Iris pigment epithelial cell (primary cell): ENCODE data around the gene CRTAP.
"Not testable (repeated sequence)": the region's sequence is repeated elsewhere in the genome, so short reads cannot be mapped to it uniquely, and the experiment has no call there.

Experiments used
- DNase-seq: peaks from one replicate; pipeline ENCODE4 v3.0.0-alpha.2; 2011; ENCODE audit warnings: low read depth

Gene CRTAP

DNA sequence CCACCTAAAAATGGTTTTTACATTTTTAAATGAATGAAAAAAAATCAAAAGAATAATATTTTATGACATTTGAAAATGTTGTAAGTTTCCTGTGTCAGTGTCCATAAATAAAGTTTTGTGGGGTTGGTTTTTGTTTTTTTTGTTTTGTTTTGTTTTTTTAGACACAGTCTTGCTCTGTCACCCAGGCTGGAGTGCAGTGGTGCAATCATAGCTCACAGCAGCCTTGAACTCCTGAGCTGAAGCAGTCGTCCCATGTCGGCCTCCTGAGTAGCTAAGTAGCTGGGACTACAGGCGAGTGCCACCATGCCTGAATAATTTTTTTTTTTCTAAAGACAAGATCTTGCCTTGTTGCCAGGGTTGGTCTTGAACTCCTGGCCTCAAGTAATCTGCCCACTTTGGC, 14.1 kb upstream of the CRTAP start:
- no peak for DNase-seq

DNA sequence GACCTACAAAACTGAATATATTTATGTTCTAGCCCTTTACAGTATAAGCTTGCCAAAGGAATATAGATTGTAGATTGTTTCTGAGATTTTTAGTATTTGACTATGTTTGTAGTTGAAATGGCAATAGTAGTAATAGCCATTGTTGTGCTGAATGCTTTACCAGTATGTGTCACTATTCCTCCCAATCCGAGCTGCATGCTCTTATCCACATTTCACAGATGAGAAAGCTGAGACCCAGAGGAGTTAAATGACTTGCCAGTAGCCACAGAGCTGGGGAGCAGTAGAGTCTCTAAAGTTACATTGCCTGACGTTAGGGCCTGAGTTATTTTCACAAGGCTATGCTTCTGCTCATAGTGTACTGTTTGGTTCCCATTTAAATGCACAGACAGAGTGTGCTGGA, 13.6 kb upstream of the CRTAP start:
- no peak for DNase-seq

DNA sequence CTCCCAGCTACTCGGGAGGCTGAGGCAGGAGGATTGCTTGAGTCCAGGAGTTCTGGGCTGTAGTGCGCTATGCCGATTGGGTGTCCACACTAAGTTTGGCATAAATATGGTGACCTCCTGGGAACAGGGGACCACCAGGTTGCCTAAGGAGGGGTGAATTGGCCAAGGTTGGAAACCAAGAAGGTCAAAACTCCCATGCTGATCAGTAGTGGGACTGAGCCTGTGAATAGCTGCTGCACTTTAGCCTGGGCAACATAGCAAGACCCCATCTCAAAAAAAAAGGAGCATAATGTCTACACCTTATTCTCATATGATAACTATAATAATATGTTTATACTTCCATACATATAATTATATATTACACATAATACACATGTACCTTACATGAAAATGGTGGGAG, 10.8 kb upstream of the CRTAP start:
- DNase-seq: no peak

DNA sequence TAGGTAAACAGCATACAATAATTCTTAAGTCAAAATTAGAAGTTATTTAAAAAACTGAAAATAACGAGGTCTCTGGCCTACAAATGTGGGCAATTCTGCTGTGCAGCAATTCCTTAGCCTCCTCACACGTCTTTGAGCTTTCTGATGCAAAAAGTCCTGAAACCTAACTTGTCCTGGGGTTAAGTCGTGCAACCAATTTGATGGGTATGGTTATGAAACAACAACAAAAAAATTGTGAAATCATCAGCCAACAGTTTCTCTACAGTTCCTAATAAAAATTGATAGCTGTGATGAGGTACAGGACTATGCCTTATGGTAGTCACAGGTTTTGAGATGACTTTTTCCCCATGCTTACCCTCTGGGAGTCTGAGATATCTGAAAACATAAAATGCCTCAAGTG, 10.3 kb upstream of the CRTAP start:
- DNase-seq: no peak

DNA sequence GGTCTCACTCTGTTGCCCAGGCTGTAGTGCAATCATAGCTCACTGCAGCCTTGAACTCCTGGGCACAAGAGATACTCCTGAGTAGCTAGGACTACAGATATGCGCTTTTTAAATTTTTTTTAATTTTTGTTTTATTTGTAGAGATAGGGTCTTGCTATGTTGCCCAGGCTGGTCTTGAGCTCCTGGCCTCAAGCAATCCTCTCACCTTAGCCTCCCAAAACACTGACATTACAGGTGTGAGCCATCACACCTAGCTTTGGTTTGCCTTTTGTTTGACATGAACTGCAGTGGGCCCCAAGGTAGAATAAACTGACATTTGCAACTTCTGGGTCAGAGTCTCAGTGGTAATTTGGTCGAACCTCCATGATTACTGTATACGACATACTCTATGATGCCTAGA, 9.0 kb upstream of the CRTAP start:
- no peak for DNase-seq

DNA sequence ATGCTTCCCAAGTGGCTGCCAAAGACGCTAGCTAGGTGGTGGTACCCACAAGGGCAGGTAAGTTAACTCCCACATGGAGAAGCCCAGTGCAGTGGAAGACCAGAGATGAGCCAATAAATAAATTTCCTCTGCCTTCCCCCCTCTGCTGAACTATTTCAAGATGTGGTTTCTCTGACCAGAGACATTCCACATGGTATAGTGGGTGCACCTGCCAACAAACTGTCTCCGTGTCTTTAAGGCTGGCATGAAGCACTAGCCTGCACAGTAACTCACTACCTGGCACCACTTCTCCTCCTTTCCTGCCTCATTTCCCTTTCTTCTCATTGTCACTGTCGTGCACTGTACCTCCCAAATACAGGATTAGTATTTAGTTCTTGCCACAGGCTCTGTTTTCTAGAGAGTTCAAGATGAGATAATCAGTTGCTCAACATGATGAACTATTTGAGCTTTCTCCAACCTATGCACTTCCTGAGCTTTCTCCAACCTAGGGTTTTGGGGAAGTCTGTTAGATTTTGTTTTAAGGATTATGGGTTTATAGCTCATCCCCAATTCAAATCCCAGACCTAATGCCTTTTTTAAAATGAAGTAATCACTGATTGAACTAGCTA, 8.4 kb upstream of the CRTAP start:
- no peak for DNase-seq

DNA sequence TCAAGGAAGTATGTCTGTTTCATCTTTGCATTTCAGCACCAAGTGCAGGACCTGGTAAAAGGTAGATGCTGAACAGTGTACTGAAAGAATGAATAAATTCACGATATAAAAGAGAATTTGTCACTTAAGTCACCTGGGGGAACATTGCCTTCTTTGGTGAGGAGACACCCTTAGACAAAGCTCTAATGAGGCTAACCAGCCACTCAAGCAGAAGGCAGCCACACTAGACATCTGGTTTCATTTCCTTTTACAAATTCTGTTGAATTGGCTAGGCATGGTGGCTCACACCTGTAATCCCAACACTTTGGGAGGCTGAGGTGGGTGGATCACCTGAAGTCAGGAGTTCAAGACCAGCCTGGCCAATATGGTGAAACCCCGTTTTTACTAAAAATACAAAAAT, 7.0 kb upstream of the CRTAP start:
- DNase-seq: not testable (repeated sequence)

DNA sequence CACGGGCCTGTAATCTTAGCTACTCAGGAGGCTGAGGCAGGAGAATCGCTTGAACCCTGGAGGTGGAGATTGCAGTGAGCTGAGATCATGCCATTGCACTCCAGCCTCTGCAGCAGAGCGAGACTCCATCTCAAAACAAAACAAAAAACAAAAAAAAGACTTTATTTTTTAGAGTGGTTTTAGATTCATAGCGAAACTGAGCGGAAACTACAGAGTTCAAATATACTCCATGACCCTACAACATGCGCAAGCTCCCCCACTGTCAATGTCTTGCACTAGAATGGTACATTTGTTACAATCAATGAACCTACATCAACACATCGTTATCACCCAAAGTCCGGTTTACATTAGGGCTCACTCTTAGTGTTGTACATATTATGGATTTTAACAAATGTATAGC, 2.2 kb upstream of the CRTAP start:
- DNase-seq: no peak

DNA sequence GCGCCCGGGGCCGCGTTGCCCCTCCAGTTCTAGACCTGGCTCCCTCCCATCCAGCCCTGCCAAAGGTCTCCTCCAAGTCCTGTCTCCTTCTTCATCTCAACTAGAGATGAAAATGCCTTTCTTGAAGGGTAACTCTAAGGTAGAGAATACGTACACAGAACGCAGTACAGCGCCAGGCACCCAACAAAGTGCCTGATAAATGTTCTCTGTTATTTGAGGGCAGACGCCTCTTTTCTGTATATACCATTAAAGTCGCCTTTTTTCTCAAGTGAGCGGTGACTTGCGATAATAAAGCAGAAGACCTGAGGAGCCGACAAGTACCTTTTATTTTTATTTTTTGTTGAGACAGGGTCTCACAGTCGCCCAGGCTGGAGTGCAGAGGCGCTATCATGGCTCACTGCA, 809 bp downstream of the CRTAP start:
- no peak for DNase-seq

DNA sequence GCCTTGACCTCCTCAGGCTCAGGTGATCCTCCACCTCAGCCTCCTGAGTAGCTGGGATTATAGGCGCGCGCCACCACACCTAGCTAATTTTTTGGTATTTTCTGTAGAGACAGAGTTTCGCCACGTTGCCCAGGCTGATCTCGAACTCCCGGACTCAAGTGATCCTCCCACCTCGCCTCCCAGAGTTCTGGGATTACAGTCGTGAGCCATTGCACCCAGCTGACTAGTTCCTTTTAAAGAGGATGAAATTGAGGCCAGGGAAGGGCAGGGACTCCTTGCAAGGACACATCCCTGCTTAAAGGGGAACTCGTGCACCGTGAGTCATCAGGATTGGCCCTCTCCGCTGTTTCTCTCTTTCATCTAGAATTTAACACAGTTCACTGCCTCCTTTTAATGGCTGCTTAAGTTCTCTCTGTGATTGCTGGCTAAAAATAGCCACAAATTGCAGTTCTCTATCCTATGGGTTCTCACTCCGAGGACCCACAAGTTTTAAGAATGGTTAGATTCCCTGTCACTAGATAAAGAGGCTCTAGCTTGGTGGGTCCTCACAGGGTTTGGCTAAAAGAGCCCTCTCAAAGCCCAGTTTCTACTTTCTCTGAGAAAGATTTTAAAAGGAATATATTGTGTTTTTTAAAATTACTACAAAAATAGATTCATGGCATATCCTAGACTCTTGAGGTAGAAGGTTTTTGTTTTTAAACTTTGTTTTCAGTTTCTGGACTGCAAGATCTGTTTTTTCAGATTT, 1.4 kb downstream of the CRTAP start:
- DNase-seq: peak; percentile 90

DNA sequence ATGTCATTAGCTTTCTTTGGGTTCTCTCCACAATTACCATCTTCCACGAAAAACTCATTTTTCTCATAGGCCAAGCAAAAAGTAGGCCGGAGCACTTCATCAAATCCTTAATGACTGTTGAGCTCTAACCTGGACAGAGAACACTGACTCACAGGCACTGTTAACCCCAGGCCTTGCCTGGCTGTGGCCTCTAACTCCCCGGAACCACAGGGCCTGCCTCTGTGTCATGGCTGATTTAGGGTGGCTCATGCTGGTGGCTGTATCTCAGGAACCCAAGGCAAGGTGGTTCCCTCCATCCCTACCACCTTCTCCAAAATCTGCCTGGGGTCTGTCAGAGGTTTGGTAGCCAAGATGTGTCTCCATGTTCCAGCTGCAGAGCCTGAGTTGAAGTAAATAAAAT, 3.6 kb downstream of the CRTAP start:
- no peak for DNase-seq

DNA sequence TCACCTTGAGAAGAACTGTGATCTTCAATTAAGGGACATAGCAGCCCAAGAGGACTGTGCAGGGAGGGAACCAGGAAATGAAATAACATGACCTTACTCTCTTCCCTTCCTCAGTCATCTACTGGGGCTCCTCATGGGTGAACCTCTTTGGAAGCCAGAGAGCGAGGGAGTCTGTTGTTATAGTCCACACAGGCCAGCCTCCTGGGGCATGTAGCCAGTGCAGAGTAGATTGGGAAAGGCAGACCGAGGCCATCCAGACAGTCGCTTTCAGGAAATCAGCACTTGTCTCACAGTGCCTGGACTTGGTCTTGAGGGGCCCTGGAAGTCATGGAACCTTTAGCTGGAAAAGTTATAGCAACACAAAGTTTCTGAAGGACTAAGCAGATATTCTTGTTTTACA, 6.1 kb downstream of the CRTAP start:
- DNase-seq: no peak

DNA sequence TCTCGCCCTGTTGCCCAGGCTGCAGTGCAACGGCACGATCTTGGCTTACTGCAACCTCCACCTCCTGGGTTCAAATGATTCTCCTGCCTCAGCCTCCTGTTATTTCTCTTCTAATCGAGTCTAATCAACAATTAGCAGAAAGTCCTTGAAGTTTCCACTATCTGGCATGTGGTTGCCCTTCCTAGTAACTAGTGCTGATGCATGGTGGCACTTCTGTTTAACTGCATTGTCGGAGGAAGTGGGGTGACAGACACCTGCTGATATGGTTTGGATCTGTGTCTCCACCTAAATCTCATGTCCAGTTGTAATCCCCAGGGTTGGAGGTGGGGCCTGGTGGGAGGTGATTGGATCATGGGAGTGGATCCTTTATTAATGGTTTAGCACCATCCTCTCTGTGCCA, 9.2 kb downstream of the CRTAP start:
- DNase-seq: no peak

DNA sequence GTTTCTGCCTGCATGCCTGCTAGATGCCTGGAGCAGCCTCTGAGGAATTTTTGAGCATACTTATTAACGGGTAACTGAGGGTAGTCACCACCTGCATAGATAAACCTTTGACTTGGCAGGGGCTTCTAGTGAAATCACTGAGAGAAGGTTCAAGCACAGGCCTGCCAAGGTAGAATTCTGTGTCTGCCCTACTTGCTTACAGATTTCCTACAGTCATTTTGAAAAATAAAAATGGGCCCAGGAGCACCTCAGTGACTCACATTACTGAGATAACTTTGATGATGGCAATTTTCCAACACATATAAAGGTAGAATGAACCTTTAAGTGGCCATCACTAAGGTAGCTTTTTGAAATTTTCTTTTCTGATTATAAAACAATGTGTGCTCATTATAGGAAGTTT, 10.8 kb downstream of the CRTAP start:
- no peak for DNase-seq

DNA sequence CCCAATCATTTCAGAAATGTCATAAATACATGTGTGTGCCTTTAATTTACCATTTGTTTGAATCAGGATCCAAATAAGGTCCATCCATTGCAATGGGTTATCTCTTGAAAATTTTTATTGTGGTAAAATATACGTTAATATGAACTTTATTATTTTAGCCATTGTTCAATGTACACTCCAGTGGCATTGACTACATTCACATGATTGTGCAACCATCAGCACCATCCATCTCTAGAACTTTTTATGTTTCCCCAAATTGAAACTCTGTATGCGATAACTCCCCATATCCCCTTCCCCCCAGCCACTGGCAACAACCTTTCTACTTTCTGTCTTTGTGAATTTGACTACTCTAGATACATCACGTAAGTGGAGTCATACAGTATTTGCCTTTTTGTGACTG, 12.0 kb downstream of the CRTAP start:
- no peak for DNase-seq

DNA sequence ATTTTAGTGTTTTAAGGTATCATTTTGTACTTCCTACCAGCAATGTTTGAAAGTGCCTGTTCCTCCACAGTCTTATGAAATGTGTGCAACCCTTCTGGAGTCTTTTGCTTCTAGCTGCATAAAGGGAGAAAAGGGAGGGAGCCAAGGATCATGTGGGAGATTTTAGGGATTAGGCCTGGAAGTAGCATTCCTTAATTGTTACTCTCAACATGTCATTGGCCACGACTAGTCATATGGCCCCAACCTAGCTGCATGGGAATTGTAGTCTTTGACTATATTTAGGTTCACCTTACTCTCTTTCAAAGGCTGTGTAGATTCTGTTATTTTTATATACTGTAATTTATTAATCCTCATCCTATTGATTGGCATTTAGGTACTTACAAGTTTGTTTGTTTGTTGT, 14.9 kb downstream of the CRTAP start:
- DNase-seq: no peak

DNA sequence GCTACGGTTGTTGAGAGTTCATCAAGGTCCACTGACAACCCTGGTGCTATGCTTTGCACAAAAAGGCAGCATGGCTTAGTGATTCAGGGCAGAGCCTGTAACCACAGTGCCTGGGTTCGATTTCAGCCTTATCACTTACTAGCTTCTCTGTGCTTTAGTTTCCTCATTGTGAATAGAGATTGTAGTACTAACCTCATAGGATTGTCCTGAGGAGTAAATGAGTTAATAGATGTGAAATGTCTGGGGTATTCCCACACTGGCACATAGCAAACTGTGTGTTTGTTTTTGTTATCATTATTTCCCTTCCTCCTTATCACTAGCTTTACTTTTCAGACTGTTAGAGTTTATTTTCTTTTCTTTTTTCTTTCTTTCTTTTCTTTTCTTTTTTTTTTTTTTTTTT, 16.3 kb downstream of the CRTAP start:
- peak; percentile 36 for DNase-seq

DNA sequence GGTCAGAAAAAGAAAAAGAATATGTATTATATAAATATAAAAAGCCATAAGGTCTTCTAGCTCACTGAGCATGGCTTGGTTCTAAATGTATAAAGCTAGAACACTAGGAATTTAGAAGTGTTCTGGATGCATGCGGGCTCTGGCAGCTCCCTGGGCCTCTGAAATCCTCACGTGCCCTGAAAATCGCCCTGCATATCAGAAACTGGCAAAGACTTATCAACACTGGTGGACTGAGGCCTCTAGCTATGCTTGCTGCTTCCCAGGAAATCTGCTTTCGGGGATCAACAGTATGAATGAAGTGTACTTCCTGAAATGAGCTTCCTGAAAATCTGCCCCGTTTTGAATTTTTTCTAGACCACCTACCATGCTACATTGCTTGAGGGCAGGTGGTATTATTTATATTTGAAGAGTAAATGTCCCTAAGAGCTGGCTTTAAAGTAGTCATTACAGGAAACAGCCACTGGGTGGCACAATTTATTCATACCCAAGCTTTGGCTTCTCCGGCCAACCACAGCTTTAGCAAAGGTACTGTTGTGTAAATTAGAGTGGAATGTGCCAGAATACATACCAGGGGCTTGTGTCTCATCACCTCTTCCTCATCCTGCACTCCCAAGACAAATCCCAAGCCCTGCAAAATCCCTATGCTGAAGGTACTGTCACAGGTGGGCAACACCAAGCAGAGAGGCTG, 17.7 kb downstream of the CRTAP start:
- peak; percentile 73 for DNase-seq

DNA sequence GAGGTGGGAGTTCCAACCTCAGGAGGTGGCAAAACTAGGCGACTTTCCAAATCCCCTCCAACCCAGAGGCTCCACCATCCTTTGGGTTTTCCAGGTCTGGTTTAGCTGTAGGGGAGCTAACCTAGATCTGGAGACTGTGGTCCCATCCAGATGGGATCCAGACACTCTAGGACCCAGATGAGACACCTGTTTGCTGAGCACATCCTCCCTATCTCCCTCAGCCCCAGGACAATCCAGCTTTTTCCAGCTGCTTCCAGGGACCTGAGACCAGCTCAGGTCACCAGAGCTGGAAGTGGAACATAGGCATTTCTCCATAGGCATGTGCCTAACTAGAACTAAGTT, 18.2 kb downstream of the CRTAP start:
- DNase-seq: no peak

DNA sequence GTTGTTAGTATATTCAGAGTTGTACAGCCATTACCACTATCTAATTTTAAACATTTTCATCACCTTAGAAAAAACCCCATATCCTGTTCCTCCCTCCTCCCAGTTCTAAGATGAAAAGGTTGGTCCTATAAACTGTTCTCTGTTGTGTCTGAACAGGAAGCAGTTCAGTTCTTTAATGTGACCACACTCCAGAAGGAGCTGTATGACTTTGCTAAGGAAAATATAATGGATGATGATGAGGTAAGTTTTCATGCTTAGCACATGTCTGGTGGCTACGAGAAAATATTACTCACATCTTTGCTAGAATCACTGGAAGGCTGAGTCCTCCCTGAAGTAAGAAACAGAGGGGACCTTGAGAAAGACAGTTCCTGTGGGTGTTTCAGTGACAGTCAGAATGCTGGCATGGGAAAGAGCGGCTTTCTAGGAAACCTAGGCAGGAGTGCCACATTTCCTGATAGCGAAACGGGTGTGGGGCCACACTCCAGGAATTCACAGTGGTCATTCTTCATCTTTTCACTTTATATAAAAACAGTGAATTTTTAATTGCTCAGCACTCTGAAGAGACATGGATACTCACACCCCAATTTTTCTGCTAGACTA, 20.3 kb downstream of the CRTAP start:
- DNase-seq: peak; percentile 48

DNA sequence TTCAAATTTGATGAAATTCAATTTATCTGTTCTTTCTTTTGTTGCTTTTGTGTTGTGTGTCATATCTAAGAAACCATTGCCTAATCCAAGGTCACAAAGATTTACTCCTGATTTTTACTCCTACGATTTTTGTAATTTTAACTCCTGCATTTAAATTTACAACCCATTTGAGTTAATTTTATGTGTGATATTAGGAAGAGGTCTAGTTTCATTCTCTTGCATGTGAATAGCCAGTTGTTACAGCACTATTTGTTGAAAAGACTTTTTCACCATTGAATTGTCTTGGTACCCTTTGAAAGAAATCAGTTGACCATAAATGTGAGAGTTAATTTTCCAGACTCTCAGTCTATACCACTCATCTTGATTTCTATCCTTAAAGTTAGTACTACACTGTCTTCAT, 23.9 kb downstream of the CRTAP start:
- DNase-seq: no peak

DNA sequence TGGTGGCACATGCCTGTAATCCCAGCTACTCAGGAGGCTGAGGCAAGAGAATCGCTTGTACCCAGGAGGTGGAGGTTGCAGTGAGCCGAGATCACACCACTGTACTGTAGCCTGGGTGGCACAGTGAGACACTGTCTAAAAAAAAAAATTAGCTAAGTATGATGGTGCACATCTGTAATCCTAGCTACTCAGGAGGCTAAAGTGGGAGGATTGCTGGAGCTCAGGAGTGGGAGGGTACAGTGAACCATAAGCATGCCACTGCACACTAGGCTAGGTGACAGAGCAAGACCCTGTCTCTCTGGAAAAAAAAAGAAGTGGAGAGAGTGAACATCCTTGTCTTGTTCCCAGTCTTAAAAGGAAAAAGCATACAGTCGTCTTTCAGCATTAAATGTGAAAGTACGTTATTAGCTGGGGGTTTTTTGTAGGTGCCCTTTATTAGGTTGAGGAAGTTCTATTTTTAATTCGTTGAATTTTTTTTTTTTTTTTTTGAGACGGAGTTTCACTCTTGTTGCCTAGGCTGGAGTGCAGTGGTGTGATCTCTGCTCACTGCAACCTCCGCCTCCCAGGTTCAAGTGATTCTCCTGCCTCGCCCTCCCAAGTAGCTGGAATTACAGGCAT, 25.3 kb downstream of the CRTAP start:
- not testable (repeated sequence) for DNase-seq

DNA sequence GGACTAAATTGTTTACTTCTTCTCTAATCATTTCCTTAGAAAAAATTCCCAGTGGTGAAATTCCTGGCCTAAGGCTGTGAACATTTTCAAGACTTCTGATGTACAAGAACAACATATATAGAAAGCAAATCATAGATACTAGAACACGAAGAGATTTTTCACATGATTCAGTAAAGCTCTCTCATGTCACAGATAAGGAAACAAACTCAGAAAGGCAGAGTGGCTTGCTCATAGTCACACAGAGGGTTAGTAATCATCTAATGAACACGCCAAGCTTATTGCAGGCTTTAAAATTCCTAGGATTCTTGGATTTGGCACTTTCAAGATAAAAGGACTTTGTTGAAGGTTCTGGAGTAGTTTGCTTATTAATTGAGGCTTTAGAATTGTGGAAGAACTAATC, 26.2 kb downstream of the CRTAP start:
- DNase-seq: peak; percentile 51
